Osteocyte (in vitro differentiated cells): ENCODE results near the gene AVPI1. TPM values are rescaled to one million over a fixed set of nuclear protein-coding genes. Genes with fewer than 3 reads are reported as not detected.
A peak's percentile ranks its signal among the peaks of the same experiment; 100 is the strongest.

Source experiments
- DNase-seq: peaks from one replicate; pipeline ENCODE4 v3.0.0; 2021; ENCODE audit warnings: mixed read lengths; ENCODE audit not compliant: unreplicated experiment; ENCODE audit errors: extremely low spot score
- H3K27ac Mint-ChIP-seq: one replicate; pipeline ENCODE4 v1.8.0; 2021; ENCODE audit warnings: mild to moderate bottlenecking, mixed read lengths; ENCODE audit not compliant: unreplicated experiment
- H3K27me3 Mint-ChIP-seq: one replicate; pipeline ENCODE4 v1.8.0; 2021; ENCODE audit warnings: mixed read lengths; ENCODE audit not compliant: unreplicated experiment
- H3K36me3 Mint-ChIP-seq: one replicate; pipeline ENCODE4 v1.8.0; 2021; ENCODE audit warnings: mixed read lengths; ENCODE audit not compliant: unreplicated experiment
- H3K4me1 Mint-ChIP-seq: one replicate; pipeline ENCODE4 v1.8.0; 2021; ENCODE audit warnings: mixed read lengths; ENCODE audit not compliant: unreplicated experiment
- H3K4me3 Mint-ChIP-seq: one replicate; pipeline ENCODE4 v1.8.0; 2021; ENCODE audit warnings: mild to moderate bottlenecking, moderate library complexity, mixed read lengths; ENCODE audit not compliant: unreplicated experiment
- H3K9me3 Mint-ChIP-seq: one replicate; pipeline ENCODE4 v1.8.0; 2021; ENCODE audit warnings: mixed read lengths; ENCODE audit not compliant: unreplicated experiment
- total RNA-seq: library from RNA; stranded (reverse); gene quantifications from 2 replicates; pipeline ENCODE4 v1.2.1, GENCODE V29; 2021
- TF ChIP-seq, protein P1 (sequence below): fragments of 200-600 bp; sonication (generic); IDR thresholded peaks from 2 replicates; pipeline ENCODE4 v1.5.0; 2021; ENCODE audit warnings: antibody characterized with exemption, mild to moderate bottlenecking, moderate library complexity

AVPI1 gene
- total RNA-seq, 1 donor from 2014 or later, result 5.7 TPM

GRCh38 chr10:97715259-97715874 is 28.3 kb upstream of the AVPI1 start:
- TF ChIP-seq, protein P1, sequence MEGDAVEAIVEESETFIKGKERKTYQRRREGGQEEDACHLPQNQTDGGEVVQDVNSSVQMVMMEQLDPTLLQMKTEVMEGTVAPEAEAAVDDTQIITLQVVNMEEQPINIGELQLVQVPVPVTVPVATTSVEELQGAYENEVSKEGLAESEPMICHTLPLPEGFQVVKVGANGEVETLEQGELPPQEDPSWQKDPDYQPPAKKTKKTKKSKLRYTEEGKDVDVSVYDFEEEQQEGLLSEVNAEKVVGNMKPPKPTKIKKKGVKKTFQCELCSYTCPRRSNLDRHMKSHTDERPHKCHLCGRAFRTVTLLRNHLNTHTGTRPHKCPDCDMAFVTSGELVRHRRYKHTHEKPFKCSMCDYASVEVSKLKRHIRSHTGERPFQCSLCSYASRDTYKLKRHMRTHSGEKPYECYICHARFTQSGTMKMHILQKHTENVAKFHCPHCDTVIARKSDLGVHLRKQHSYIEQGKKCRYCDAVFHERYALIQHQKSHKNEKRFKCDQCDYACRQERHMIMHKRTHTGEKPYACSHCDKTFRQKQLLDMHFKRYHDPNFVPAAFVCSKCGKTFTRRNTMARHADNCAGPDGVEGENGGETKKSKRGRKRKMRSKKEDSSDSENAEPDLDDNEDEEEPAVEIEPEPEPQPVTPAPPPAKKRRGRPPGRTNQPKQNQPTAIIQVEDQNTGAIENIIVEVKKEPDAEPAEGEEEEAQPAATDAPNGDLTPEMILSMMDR, result no peak
- H3K4me1 Mint-ChIP-seq, result peaks cover 56% of the 10 kb centered on the region
- H3K27ac Mint-ChIP-seq, result peak overlapping the region; percentile 99
- no peaks in the 10 kb centered on the region for H3K9me3 Mint-ChIP-seq
- DNase-seq, result no peak
- H3K27me3 Mint-ChIP-seq, result no peaks in the 10 kb centered on the region
- peaks cover 17% of the 10 kb centered on the region for H3K36me3 Mint-ChIP-seq
- H3K4me3 Mint-ChIP-seq, result peak overlapping the region; percentile 99

DNA sequence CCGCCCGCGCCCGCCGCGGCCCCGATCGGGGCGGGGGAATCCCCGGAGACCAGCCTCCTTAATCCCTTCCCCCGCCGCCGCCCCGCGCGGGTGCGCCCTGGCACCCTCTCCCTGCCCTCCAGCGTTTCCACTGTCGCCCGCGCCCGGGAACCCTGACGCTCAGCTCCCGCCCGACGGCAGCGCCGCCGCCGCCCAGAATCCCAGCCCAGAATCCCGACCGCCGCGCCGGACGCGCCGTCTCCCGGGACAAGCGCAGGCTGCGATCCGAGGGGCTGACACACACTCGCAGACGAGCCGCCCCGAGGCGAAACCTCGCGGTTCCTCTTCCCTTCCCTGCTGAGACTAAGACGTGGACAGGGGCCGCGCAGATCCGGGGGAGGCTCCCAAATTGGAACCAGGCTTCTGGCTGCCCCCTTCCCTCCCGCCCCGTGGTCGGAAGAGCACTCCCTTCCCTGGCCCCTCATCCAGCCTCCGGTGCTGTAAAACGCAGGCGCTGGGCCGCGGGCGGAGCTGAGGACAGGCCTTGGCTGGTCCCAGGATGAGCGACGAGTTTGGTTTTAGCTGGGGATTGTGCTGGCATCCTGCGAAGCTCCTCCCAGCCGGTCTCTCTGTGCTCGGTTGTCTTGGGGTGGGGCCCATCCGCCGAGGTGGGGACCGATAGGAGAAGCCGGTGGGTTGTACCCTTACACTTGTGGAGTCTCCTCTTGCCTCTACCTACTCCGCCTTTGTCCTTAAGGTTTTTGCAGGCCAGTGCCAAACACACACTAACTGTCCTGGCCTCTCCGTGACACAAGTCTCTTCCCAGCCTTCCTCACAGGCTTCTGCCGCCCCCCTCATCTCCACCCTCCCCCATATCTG is 27.6 kb upstream of the AVPI1 start:
- peak overlapping the region; percentile 99 for H3K4me3 Mint-ChIP-seq
- H3K36me3 Mint-ChIP-seq, result peaks cover 15% of the 10 kb centered on the region
- peak; percentile 92 for DNase-seq
- H3K9me3 Mint-ChIP-seq, result no peaks in the 10 kb centered on the region
- H3K4me1 Mint-ChIP-seq, result peaks cover 61% of the 10 kb centered on the region
- no peaks in the 10 kb centered on the region for H3K27me3 Mint-ChIP-seq
- TF ChIP-seq, protein P1, result no peak
- H3K27ac Mint-ChIP-seq, result peak overlapping the region; percentile 99

GRCh38 chr10:97713826-97714400 is 26.9 kb upstream of the AVPI1 start:
- DNase-seq, result peak; percentile 89
- peaks cover 65% of the 10 kb centered on the region for H3K4me1 Mint-ChIP-seq

DNA sequence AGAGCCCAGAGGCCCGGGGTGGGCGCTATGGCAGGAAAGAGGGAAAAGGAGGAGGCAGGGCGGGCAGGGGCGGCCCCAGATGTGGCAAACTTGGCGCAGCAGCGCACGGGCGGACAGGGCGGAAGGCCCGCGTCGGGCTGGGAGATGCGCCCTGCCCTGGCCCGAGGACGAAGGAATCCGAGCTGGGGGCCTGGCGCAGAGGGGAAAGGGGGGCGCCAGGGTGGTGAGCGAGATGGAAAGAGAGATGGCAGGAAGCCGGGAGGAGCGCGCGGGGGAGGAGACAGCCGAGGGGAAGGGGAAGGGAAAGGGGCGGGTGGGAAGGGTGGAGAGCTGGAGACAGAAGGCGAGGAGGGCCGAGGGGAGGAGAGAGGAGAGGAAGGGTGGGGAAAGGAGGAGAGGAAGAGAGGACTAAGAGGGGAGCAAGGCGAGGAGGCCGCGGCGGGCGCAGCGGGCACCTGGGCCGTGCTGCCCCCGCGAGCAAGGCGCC is 26.3 kb upstream of the AVPI1 start, which contains the start of gene MARVELD1:
TSS of gene MARVELD1 (plus strand) at position 392 of the 487 bp plus-strand sequence. CDS start 147 bp downstream, outside the sequence.
- Mint-ChIP-seq H3K27me3 (no peaks in the 10 kb centered on the region), H3K9me3 (no peaks in the 10 kb centered on the region), H3K4me1 (peaks cover 62% of the 10 kb centered on the region), H3K4me3 (peak within 1 kb of the TSS; percentile 99), H3K27ac (peak within 1 kb of the TSS; percentile 99), H3K36me3 (peaks cover 7% of the 10 kb centered on the region)
- TF ChIP-seq, protein P1, result no peak
- DNase-seq, result peak; percentile 88

More at GRCh38 chr10:97713826-97714400, 26.9 kb upstream of the AVPI1 start:
- Mint-ChIP-seq H3K27me3 (no peaks in the 10 kb centered on the region), H3K36me3 (peaks cover 10% of the 10 kb centered on the region), H3K27ac (peak overlapping the region; percentile 99), H3K9me3 (no peaks in the 10 kb centered on the region), H3K4me3 (peak overlapping the region; percentile 99)
- TF ChIP-seq, protein P1, result peak; percentile 33
